Measurements from ENCODE around the gene ARID1A.

ARID1A gene

DNA sequence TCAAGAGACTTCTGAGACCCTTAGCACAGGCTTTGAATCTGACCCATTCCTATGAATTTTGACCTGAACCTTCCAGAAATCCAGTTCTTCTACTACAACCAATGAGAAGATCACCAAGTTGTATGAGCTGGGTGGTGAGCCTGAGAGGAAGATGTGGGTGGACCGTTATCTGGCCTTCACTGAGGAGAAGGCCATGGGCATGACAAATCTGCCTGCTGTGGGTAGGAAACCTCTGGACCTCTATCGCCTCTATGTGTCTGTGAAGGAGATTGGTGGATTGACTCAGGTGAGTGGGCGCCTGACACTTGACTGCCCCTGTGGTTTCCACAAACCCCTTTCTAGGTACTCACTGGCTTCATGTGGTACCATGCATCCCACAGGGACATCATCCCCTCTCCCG is 71.9 kb downstream of the ARID1A start:
- DNase-seq (ENCODE audit: extremely low spot score): no peak
- ChIA-PET POLR2A (no interaction called here), CTCF (interaction anchor here (0.6 to 1.7 kb wide), 3 partner anchors 16 to 27 kb away, joined by 3 read pairs; no protein-coding TSS in a partner anchor)
- TF ChIP-seq, protein P1, sequence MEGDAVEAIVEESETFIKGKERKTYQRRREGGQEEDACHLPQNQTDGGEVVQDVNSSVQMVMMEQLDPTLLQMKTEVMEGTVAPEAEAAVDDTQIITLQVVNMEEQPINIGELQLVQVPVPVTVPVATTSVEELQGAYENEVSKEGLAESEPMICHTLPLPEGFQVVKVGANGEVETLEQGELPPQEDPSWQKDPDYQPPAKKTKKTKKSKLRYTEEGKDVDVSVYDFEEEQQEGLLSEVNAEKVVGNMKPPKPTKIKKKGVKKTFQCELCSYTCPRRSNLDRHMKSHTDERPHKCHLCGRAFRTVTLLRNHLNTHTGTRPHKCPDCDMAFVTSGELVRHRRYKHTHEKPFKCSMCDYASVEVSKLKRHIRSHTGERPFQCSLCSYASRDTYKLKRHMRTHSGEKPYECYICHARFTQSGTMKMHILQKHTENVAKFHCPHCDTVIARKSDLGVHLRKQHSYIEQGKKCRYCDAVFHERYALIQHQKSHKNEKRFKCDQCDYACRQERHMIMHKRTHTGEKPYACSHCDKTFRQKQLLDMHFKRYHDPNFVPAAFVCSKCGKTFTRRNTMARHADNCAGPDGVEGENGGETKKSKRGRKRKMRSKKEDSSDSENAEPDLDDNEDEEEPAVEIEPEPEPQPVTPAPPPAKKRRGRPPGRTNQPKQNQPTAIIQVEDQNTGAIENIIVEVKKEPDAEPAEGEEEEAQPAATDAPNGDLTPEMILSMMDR (IDR thresholded peaks at IDR 0.05; ENCODE audit: control extremely low read depth, extremely low read depth, low read depth, missing control alignments): no peak

GRCh38 chr1:26768755-26769154 is 72.9 kb downstream of the ARID1A start:
- TF ChIP-seq, protein P1 (IDR thresholded peaks at IDR 0.05; ENCODE audit: control extremely low read depth, extremely low read depth, low read depth, missing control alignments): no peak
- POLR2A ChIA-PET: no interaction called here
- CTCF ChIA-PET: interaction anchor here (1.5 kb wide), 2 partner anchors 17 to 20 kb away, joined by 3 to 6 read pairs; no protein-coding TSS in a partner anchor
- DNase-seq (ENCODE audit: extremely low spot score): no peak

DNA sequence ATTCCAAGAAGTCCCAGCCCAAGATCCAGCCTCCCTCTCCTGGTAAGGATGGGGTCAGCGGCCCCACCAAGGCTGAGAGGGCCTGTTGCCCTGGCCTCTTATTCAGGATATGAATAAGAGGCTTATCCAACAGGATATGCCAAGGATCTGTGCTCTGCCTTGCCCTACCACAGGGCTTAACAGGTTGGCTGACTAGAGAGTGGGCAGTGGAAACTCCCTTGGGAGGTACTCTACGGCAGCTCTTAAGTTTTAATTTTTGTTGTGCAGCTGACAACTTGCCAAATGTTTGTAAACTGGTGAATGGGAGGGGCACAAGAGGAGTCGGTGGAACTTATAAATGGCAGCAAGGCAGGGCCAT is 75.4 kb downstream of the ARID1A start:
- ChIA-PET CTCF (interaction anchor here (0.7 to 2.4 kb wide), 5 partner anchors 12 to 172 kb away, joined by 3 to 9 read pairs (median 4); no protein-coding TSS in a partner anchor), POLR2A (no interaction called here)
- no peak for DNase-seq (ENCODE audit: extremely low spot score)
- TF ChIP-seq, protein P1 (IDR thresholded peaks at IDR 0.05; ENCODE audit: control extremely low read depth, extremely low read depth, low read depth, missing control alignments): no peak

- ChIA-PET POLR2A (no interaction called here), CTCF (interaction anchor here (0.7 to 2.4 kb wide), 6 partner anchors 13 to 172 kb away, joined by 3 to 9 read pairs (median 4); no protein-coding TSS in a partner anchor)
- TF ChIP-seq, protein P1 (IDR thresholded peaks at IDR 0.05; ENCODE audit: control extremely low read depth, extremely low read depth, low read depth, missing control alignments): no peak
- DNase-seq (ENCODE audit: extremely low spot score): peak; percentile 44
These were observed 76.0 kb downstream of the ARID1A start for GRCh38 chr1:26771643-26772321.

DNA sequence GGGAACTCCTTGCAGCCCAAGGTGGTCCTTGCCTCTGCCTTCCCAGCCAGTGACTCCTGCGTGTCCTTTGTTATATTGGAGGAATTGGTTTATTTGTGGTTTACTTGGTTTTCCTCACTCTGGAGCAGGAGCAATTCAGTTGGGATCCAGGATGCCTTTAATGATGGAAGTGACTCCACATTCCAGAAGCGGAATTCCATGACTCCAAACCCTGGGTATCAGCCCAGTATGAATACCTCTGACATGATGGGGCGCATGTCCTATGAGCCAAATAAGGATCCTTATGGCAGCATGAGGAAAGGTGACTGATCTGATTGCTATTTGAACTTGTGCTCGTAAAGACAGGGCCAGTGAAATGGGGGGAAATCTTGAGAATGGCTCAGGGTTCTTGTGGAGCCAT is 76.9 kb downstream of the ARID1A start:
- POLR2A ChIA-PET: no interaction called here
- CTCF ChIA-PET: interaction anchor here (1.1 to 3.0 kb wide), 3 partner anchors 14 to 16 kb away, joined by 5 to 15 read pairs (median 9); partner anchors contain the start of gene PIGV
- TF ChIP-seq, protein P1 (IDR thresholded peaks at IDR 0.05; ENCODE audit: control extremely low read depth, extremely low read depth, low read depth, missing control alignments): no peak
- DNase-seq (ENCODE audit: extremely low spot score): no peak

GRCh38 chr1:26774462-26774861 is 78.6 kb downstream of the ARID1A start:
- POLR2A ChIA-PET: interaction anchor here (0.6 kb wide), 1 partner anchor 1539 kb away, joined by 5 read pairs; no protein-coding TSS in a partner anchor
- CTCF ChIA-PET: interaction anchor here (3.0 kb wide), 1 partner anchor 13 kb away, joined by 15 read pairs; the partner anchor contains the start of gene PIGV

More at GRCh38 chr1:26774462-26774861, 78.6 kb downstream of the ARID1A start:
- TF ChIP-seq, protein P1 (IDR thresholded peaks at IDR 0.05; ENCODE audit: control extremely low read depth, extremely low read depth, low read depth, missing control alignments): no peak
- DNase-seq (ENCODE audit: extremely low spot score): no peak

All from GM10248 (cell line).